Measurements from ENCODE around the gene KAZALD1. TPM values are rescaled to one million over a fixed set of nuclear protein-coding genes. Genes with fewer than 3 reads are reported as not detected.

Gene KAZALD1
- total RNA-seq, 1 experiment from 2014 or later = 24.9 TPM

GRCh38 chr10:101085846-101086245 lies 24.1 kb downstream of the KAZALD1 start:
- TF ChIP-seq EZH2phosphoT487 (IDR thresholded peaks at IDR 0.05; ENCODE audit: borderline replicate concordance, low read length) (no peak), CTCF (conservative IDR thresholded peaks at IDR 0.05; ENCODE audit: low read depth, low read length) (no peak), EZH2 (IDR thresholded peaks at IDR 0.05; ENCODE audit: low read length, unreplicated experiment) (no peak)
- POLR2A ChIA-PET (ENCODE audit: unreplicated experiment) = no interaction called here
- H3K4me1 ChIP-seq (ENCODE audit: insufficient read depth, low read length) = peaks cover 21% of the 10 kb centered on the region
- H3K9me3 ChIP-seq (ENCODE audit: low read length) = no peaks in the 10 kb centered on the region
- no peak overlapping the region for H3K9ac ChIP-seq (ENCODE audit: low read length)
- no peak for ATAC-seq
- CTCF ChIA-PET = no interaction called here
- H4K20me1 ChIP-seq (ENCODE audit: low read length) = no peaks in the 10 kb centered on the region
- H3K36me3 ChIP-seq (ENCODE audit: low read depth, low read length) = no peaks in the 10 kb centered on the region
- no peak overlapping the region for H3K4me3 ChIP-seq (ENCODE audit: low read length)
- intact Hi-C loops (cut with micrococcal nuclease) = no loop called here
- no peaks in the 10 kb centered on the region for H3K27me3 ChIP-seq (ENCODE audit: low read length)
- no TSS peak for BruUV-seq (replicated peaks)
- no peaks in the 10 kb centered on the region for H3K9me2 ChIP-seq (replicated peaks; ENCODE audit: low read length)
- no peak overlapping the region for H2AFZ ChIP-seq (ENCODE audit: low read length)
- peak; percentile 40 for DNase-seq
- no peaks in the 10 kb centered on the region for H3K79me2 ChIP-seq (ENCODE audit: low read length)
- no peaks in the 10 kb centered on the region for H3F3A ChIP-seq (ENCODE audit: low read length, unreplicated experiment)
- H3K4me2 ChIP-seq (ENCODE audit: low read length) = no peak overlapping the region
- H3K27ac ChIP-seq (ENCODE audit: low read length) = no peak overlapping the region

GRCh38 chr10:101087376-101087775 lies 25.6 kb downstream of the KAZALD1 start:
- ChIA-PET POLR2A (ENCODE audit: unreplicated experiment) (no interaction called here), CTCF (no interaction called here)
- no peaks in the 10 kb centered on the region for H3K79me2 ChIP-seq (ENCODE audit: low read length)
- H3K36me3 ChIP-seq (ENCODE audit: low read depth, low read length) = no peaks in the 10 kb centered on the region
- no peaks in the 10 kb centered on the region for H3K9me2 ChIP-seq (replicated peaks; ENCODE audit: low read length)
- TF ChIP-seq EZH2 (IDR thresholded peaks at IDR 0.05; ENCODE audit: low read length, unreplicated experiment) (no peak), CTCF (conservative IDR thresholded peaks at IDR 0.05; ENCODE audit: low read depth, low read length) (no peak)
- no peak overlapping the region for H2AFZ ChIP-seq (ENCODE audit: low read length)
- no TSS peak for BruUV-seq (replicated peaks)
- no peak overlapping the region for H3K9ac ChIP-seq (ENCODE audit: low read length)
- ATAC-seq (no peak), DNase-seq (no peak)
- no peaks in the 10 kb centered on the region for H3K27me3 ChIP-seq (ENCODE audit: low read length)
- H3K27ac ChIP-seq (ENCODE audit: low read length) = no peak overlapping the region
- no peaks in the 10 kb centered on the region for H4K20me1 ChIP-seq (ENCODE audit: low read length)
- H3K4me1 ChIP-seq (ENCODE audit: insufficient read depth, low read length) = peaks cover 36% of the 10 kb centered on the region
- no peak overlapping the region for H3K4me3 ChIP-seq (ENCODE audit: low read length)
- no peak overlapping the region for H3K4me2 ChIP-seq (ENCODE audit: low read length)
- H3F3A ChIP-seq (ENCODE audit: low read length, unreplicated experiment) = peaks cover 6% of the 10 kb centered on the region
- no peaks in the 10 kb centered on the region for H3K9me3 ChIP-seq (ENCODE audit: low read length)
- intact Hi-C loops (cut with micrococcal nuclease) = no loop called here

- BruUV-seq (replicated peaks) = no TSS peak
- intact Hi-C loops (cut with micrococcal nuclease) = no loop called here
- CTCF ChIA-PET = no interaction called here
Observed at GRCh38 chr10:101087965-101088364, 26.2 kb downstream of the KAZALD1 start.

More at GRCh38 chr10:101087965-101088364, 26.2 kb downstream of the KAZALD1 start:
- Histone ChIP-seq H3K4me1 (ENCODE audit: insufficient read depth, low read length) (peaks cover 42% of the 10 kb centered on the region), H3K9me3 (ENCODE audit: low read length) (no peaks in the 10 kb centered on the region), H3K4me3 (ENCODE audit: low read length) (no peak overlapping the region), H2AFZ (ENCODE audit: low read length) (no peak overlapping the region), H3K27me3 (ENCODE audit: low read length) (no peaks in the 10 kb centered on the region), H3F3A (ENCODE audit: low read length, unreplicated experiment) (peaks cover 6% of the 10 kb centered on the region), H4K20me1 (ENCODE audit: low read length) (no peaks in the 10 kb centered on the region), H3K4me2 (ENCODE audit: low read length) (no peak overlapping the region), H3K9ac (ENCODE audit: low read length) (no peak overlapping the region), H3K27ac (ENCODE audit: low read length) (no peak overlapping the region), H3K36me3 (ENCODE audit: low read depth, low read length) (no peaks in the 10 kb centered on the region), H3K9me2 (replicated peaks; ENCODE audit: low read length) (no peaks in the 10 kb centered on the region), H3K79me2 (ENCODE audit: low read length) (no peaks in the 10 kb centered on the region)
- no peak for DNase-seq
- POLR2A ChIA-PET (ENCODE audit: unreplicated experiment) = no interaction called here
- no peak for ATAC-seq
- TF ChIP-seq EZH2phosphoT487 (IDR thresholded peaks at IDR 0.05; ENCODE audit: borderline replicate concordance, low read length) = no peak
- TF ChIP-seq CTCF (conservative IDR thresholded peaks at IDR 0.05; ENCODE audit: low read depth, low read length) = no peak
- no peak for TF ChIP-seq EZH2 (IDR thresholded peaks at IDR 0.05; ENCODE audit: low read length, unreplicated experiment)
